Fibroblast of skin of right quadriceps (primary cell): ENCODE results near the gene TEX261.
A peak's percentile ranks its signal among the peaks of the same experiment; 100 is the strongest.

ENCODE experiments used
- DNase-seq: peaks from one replicate; pipeline ENCODE4 v3.0.0-alpha.2; 2013

Gene TEX261

GRCh38 chr2:70981421-70981820, 13.3 kb downstream of the TEX261 start:
- DNase-seq: no peak

GRCh38 chr2:70979626-70980025, 15.0 kb downstream of the TEX261 start:
- DNase-seq: no peak

- no peak for DNase-seq
Observed at GRCh38 chr2:70979180-70979488, 15.5 kb downstream of the TEX261 start.

GRCh38 chr2:70978341-70979179, 16.1 kb downstream of the TEX261 start, which contains the start of gene ANKRD53:
ANKRD53 (plus strand) TSS chr2:70978630; CDS start chr2:70978646, 16 bp downstream.
- peak; percentile 9 for DNase-seq

- peak; percentile 80 for DNase-seq
Observed at GRCh38 chr2:70977605-70978205, 17.0 kb downstream of the TEX261 start.

GRCh38 chr2:70975237-70975636, 19.4 kb downstream of the TEX261 start:
- no peak for DNase-seq

GRCh38 chr2:70974592-70974991, 20.1 kb downstream of the TEX261 start:
- DNase-seq: no peak

- DNase-seq: no peak
Observed at GRCh38 chr2:70967189-70967588, 27.5 kb downstream of the TEX261 start.

GRCh38 chr2:70966681-70967080, 28.0 kb downstream of the TEX261 start:
- no peak for DNase-seq

GRCh38 chr2:70965506-70965905, 29.2 kb downstream of the TEX261 start:
- no peak for DNase-seq

GRCh38 chr2:70964596-70965386, 29.9 kb downstream of the TEX261 start:
- peak; percentile 45 for DNase-seq

- no peak for DNase-seq
Observed at GRCh38 chr2:70964133-70964532, 30.5 kb downstream of the TEX261 start.

GRCh38 chr2:70962885-70963878, 31.5 kb downstream of the TEX261 start:
- DNase-seq: no peak

GRCh38 chr2:70962211-70962884, 32.3 kb downstream of the TEX261 start:
- DNase-seq: no peak

GRCh38 chr2:70961648-70961994, 33.1 kb downstream of the TEX261 start:
- DNase-seq: no peak

GRCh38 chr2:70960833-70961647, 33.6 kb downstream of the TEX261 start:
- DNase-seq: no peak

GRCh38 chr2:70959851-70960832, 34.5 kb downstream of the TEX261 start:
- no peak for DNase-seq

- DNase-seq: no peak
Observed at GRCh38 chr2:70959271-70959761, 35.4 kb downstream of the TEX261 start.

GRCh38 chr2:70958759-70959158, 35.9 kb downstream of the TEX261 start:
- no peak for DNase-seq

- no peak for DNase-seq
Observed at GRCh38 chr2:70957798-70958197, 36.9 kb downstream of the TEX261 start.
